ENCODE measurements around the gene DLK2.

GRCh38 chr6:43435682-43436437 lies 19.5 kb downstream of the DLK2 start:
- TF ChIP-seq POLR2AphosphoS5 (IDR thresholded peaks at IDR 0.05), result no peak
- TF ChIP-seq, protein P1, sequence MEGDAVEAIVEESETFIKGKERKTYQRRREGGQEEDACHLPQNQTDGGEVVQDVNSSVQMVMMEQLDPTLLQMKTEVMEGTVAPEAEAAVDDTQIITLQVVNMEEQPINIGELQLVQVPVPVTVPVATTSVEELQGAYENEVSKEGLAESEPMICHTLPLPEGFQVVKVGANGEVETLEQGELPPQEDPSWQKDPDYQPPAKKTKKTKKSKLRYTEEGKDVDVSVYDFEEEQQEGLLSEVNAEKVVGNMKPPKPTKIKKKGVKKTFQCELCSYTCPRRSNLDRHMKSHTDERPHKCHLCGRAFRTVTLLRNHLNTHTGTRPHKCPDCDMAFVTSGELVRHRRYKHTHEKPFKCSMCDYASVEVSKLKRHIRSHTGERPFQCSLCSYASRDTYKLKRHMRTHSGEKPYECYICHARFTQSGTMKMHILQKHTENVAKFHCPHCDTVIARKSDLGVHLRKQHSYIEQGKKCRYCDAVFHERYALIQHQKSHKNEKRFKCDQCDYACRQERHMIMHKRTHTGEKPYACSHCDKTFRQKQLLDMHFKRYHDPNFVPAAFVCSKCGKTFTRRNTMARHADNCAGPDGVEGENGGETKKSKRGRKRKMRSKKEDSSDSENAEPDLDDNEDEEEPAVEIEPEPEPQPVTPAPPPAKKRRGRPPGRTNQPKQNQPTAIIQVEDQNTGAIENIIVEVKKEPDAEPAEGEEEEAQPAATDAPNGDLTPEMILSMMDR (IDR thresholded peaks at IDR 0.05 in 8 of 11, conservative IDR thresholded peaks at IDR 0.05 in 3 of 11), result no peak
- no peak for TF ChIP-seq POLR2A (IDR thresholded peaks at IDR 0.05)

All from spleen (tissue), 7 donors.